IMR-90 (cell line): ENCODE measurements around the gene PIN4.

Experiments
- BHLHE40 ChIP-seq: fragments of 150-350 bp; IDR thresholded peaks from 2 replicates; pipeline ENCODE4 v1.6.1; 2016; ENCODE audit warnings: mild to moderate bottlenecking, low read depth, low read length
- CEBPB ChIP-seq: IDR thresholded peaks from 2 replicates; pipeline ENCODE4 v1.6.1; 2012; ENCODE audit warnings: low read depth, low read length, improper control_type of control experiment
- CHD1 ChIP-seq: IDR thresholded peaks from 2 replicates; pipeline ENCODE4 v1.6.1; 2012; ENCODE audit warnings: low read depth, low read length, improper control_type of control experiment
- CTCF ChIP-seq: conservative IDR thresholded peaks from 2 replicates; pipeline ENCODE4 v1.5.1; 2012; ENCODE audit warnings: mild to moderate bottlenecking, low read depth, low read length, improper control_type of control experiment
- ELK1 ChIP-seq: fragments of 150-350 bp; IDR thresholded peaks from 2 replicates; pipeline ENCODE4 v1.6.1; 2016; ENCODE audit warnings: low read depth, mild to moderate bottlenecking, low read length, moderate library complexity, borderline replicate concordance
- MAFK ChIP-seq: IDR thresholded peaks from 2 replicates; pipeline ENCODE4 v1.6.1; 2012; ENCODE audit warnings: low read depth, low read length, improper control_type of control experiment
- MAZ ChIP-seq: IDR thresholded peaks from 2 replicates; pipeline ENCODE4 v1.6.1; 2012; ENCODE audit warnings: low read depth, mild to moderate bottlenecking, low read length, improper control_type of control experiment, moderate library complexity, borderline replicate concordance
- MXI1 ChIP-seq: IDR thresholded peaks from 2 replicates; pipeline ENCODE4 v1.6.1; 2012; ENCODE audit warnings: low read depth, mild to moderate bottlenecking, low read length, moderate library complexity, borderline replicate concordance
- NFE2L2 ChIP-seq: fragments of 150-350 bp; IDR thresholded peaks from 2 replicates; pipeline ENCODE4 v1.6.1; 2016; ENCODE audit warnings: low read depth, mild to moderate bottlenecking, low read length
- POLR2A ChIP-seq: IDR thresholded peaks from 2 replicates; pipeline ENCODE4 v1.6.1; 2012; ENCODE audit warnings: mild to moderate bottlenecking, low read depth, low read length
- RAD21 ChIP-seq: IDR thresholded peaks from 2 replicates; pipeline ENCODE4 v1.6.1; 2012; ENCODE audit warnings: low read length, improper control_type of control experiment
- RFX5 ChIP-seq: IDR thresholded peaks from 2 replicates; pipeline ENCODE4 v1.8.0; 2012; ENCODE audit warnings: low read depth, mild to moderate bottlenecking, low read length, moderate library complexity
- SMC3 ChIP-seq: fragments of 150-350 bp; IDR thresholded peaks from 2 replicates; pipeline ENCODE4 v1.6.1; 2016; ENCODE audit warnings: low read depth, mild to moderate bottlenecking, antibody characterized with exemption, low read length, moderate library complexity
- USF2 ChIP-seq: fragments of 150-350 bp; IDR thresholded peaks from 2 replicates; pipeline ENCODE4 v1.6.1; 2017; ENCODE audit warnings: mild to moderate bottlenecking, antibody characterized with exemption, low read length, low read depth

GRCh38 chrX:72159769-72160168 lies 21.8 kb upstream of the PIN4 start:
- TF ChIP-seq CTCF (no peak), ELK1 (no peak), CHD1 (no peak), POLR2A (no peak), CEBPB (no peak), SMC3 (no peak), NFE2L2 (no peak), MAZ (no peak), USF2 (no peak), RAD21 (no peak), MAFK (no peak), RFX5 (no peak), BHLHE40 (no peak), MXI1 (no peak)
